ENCODE results near the gene DENND1B.

Gene DENND1B

GRCh38 chr1:197732187-197732586 lies 43.1 kb downstream of the DENND1B start:
- Histone ChIP-seq H3K9me3 (ENCODE audit: control insufficient read depth, insufficient read depth, low read depth, low read length) (no peaks in the 10 kb centered on the region), H3K36me3 (ENCODE audit: control insufficient read depth in 2 of 2, insufficient read depth in 1 of 2, low read length in 2 of 2) (no peaks in the 10 kb centered on the region), H3K4me1 (ENCODE audit: control insufficient read depth, insufficient read depth, low read length) (no peaks in the 10 kb centered on the region), H3K27ac (ENCODE audit: extremely low read depth, low read depth, low read length) (no peak overlapping the region), H3K4me3 (ENCODE audit: low read depth, low read length) (no peak overlapping the region)
- POLR2A ChIA-PET: no interaction called here
- CTCF ChIA-PET: interaction anchor here (0.6 kb wide), 2 partner anchors 26 to 566 kb away, joined by 3 to 4 read pairs; no protein-coding TSS in a partner anchor
- TF ChIP-seq ZNF221 (tag by site-specific recombination; IDR thresholded peaks at IDR 0.05; ENCODE audit: borderline replicate concordance): no peak
- no peak for TF ChIP-seq ZNF626 (tag by site-specific recombination; IDR thresholded peaks at IDR 0.05)
- no peak for TF ChIP-seq ZNF114 (tag by site-specific recombination; IDR thresholded peaks at IDR 0.05)
- TF ChIP-seq ZNF843 (tag by site-specific recombination; IDR thresholded peaks at IDR 0.05): no peak
- TF ChIP-seq ZNF560 (tag by site-specific recombination; IDR thresholded peaks at IDR 0.05; ENCODE audit: borderline replicate concordance): no peak
- TF ChIP-seq ZNF561 (tag by site-specific recombination; IDR thresholded peaks at IDR 0.05; ENCODE audit: borderline replicate concordance): no peak
- no peak for TF ChIP-seq ZNF26 (tag by site-specific recombination; IDR thresholded peaks at IDR 0.05)
- TF ChIP-seq, protein P1, sequence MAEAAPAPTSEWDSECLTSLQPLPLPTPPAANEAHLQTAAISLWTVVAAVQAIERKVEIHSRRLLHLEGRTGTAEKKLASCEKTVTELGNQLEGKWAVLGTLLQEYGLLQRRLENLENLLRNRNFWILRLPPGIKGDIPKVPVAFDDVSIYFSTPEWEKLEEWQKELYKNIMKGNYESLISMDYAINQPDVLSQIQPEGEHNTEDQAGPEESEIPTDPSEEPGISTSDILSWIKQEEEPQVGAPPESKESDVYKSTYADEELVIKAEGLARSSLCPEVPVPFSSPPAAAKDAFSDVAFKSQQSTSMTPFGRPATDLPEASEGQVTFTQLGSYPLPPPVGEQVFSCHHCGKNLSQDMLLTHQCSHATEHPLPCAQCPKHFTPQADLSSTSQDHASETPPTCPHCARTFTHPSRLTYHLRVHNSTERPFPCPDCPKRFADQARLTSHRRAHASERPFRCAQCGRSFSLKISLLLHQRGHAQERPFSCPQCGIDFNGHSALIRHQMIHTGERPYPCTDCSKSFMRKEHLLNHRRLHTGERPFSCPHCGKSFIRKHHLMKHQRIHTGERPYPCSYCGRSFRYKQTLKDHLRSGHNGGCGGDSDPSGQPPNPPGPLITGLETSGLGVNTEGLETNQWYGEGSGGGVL (tag by site-specific recombination; IDR thresholded peaks at IDR 0.05): no peak
- TF ChIP-seq ZXDB (tag by site-specific recombination; IDR thresholded peaks at IDR 0.05): no peak

GRCh38 chr1:197731449-197731848 lies 43.8 kb downstream of the DENND1B start:
- ChIA-PET CTCF (interaction anchor here (0.6 kb wide), 1 partner anchor 566 kb away, joined by 4 read pairs; no protein-coding TSS in a partner anchor), POLR2A (no interaction called here)
- Histone ChIP-seq H3K27ac (ENCODE audit: extremely low read depth, low read depth, low read length) (no peak overlapping the region), H3K36me3 (ENCODE audit: control insufficient read depth in 2 of 2, insufficient read depth in 1 of 2, low read length in 2 of 2) (no peaks in the 10 kb centered on the region), H3K4me1 (ENCODE audit: control insufficient read depth, insufficient read depth, low read length) (no peaks in the 10 kb centered on the region), H3K4me3 (ENCODE audit: low read depth, low read length) (no peak overlapping the region), H3K9me3 (ENCODE audit: control insufficient read depth, insufficient read depth, low read depth, low read length) (no peaks in the 10 kb centered on the region)
- TF ChIP-seq ZNF664 (tag by site-specific recombination; IDR thresholded peaks at IDR 0.05) (no peak), ZNF404 (tag by site-specific recombination; IDR thresholded peaks at IDR 0.05) (no peak), OSR2 (tag by site-specific recombination; IDR thresholded peaks at IDR 0.05) (no peak)

DNA sequence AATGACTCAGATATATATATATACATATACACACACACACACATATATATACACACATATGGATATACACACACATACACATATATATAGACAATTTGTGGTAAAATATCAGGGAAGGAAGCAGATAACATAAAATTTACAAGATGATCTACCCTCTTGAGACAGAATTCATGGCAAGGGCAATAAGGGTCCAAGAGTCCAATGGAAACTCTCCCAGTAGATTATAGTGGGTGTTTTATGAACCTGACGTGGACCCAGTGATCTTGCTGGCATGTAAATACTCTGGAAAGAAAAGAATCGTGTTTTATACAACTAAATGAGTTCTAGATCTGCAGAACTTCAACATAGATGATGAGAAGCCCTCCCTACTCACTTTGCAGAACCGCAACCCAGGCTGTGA lies 49.3 kb downstream of the DENND1B start:
- H3K4me1 ChIP-seq (ENCODE audit: control insufficient read depth, insufficient read depth, low read length): no peaks in the 10 kb centered on the region
- TF ChIP-seq ZNF768 (tag by site-specific recombination; IDR thresholded peaks at IDR 0.05): no peak
- no peak for TF ChIP-seq ZNF580 (tag by site-specific recombination; IDR thresholded peaks at IDR 0.05)
- no peak for TF ChIP-seq ZNF561 (tag by site-specific recombination; IDR thresholded peaks at IDR 0.05; ENCODE audit: borderline replicate concordance)
- TF ChIP-seq, protein P2, sequence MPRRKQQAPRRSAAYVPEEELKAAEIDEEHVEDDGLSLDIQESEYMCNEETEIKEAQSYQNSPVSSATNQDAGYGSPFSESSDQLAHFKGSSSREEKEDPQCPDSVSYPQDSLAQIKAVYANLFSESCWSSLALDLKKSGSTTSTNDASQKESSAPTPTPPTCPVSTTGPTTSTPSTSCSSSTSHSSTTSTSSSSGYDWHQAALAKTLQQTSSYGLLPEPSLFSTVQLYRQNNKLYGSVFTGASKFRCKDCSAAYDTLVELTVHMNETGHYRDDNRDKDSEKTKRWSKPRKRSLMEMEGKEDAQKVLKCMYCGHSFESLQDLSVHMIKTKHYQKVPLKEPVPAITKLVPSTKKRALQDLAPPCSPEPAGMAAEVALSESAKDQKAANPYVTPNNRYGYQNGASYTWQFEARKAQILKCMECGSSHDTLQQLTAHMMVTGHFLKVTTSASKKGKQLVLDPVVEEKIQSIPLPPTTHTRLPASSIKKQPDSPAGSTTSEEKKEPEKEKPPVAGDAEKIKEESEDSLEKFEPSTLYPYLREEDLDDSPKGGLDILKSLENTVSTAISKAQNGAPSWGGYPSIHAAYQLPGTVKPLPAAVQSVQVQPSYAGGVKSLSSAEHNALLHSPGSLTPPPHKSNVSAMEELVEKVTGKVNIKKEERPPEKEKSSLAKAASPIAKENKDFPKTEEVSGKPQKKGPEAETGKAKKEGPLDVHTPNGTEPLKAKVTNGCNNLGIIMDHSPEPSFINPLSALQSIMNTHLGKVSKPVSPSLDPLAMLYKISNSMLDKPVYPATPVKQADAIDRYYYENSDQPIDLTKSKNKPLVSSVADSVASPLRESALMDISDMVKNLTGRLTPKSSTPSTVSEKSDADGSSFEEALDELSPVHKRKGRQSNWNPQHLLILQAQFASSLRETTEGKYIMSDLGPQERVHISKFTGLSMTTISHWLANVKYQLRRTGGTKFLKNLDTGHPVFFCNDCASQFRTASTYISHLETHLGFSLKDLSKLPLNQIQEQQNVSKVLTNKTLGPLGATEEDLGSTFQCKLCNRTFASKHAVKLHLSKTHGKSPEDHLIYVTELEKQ (tag by site-specific recombination; IDR thresholded peaks at IDR 0.05; ENCODE audit: borderline replicate concordance): no peak
- no peak for TF ChIP-seq IKZF3 (tag by site-specific recombination; IDR thresholded peaks at IDR 0.05)
- no peak for TF ChIP-seq ZIC2 (tag by site-specific recombination; IDR thresholded peaks at IDR 0.05)
- TF ChIP-seq ZNF549 (tag by site-specific recombination; IDR thresholded peaks at IDR 0.05): no peak
- no peak for TF ChIP-seq ZNF324 (tag by site-specific recombination; IDR thresholded peaks at IDR 0.05)
- no peak for TF ChIP-seq ZNF26 (tag by site-specific recombination; IDR thresholded peaks at IDR 0.05)

More for the DNA sequence above, 49.3 kb downstream of the DENND1B start:
- Histone ChIP-seq H3K9me3 (ENCODE audit: control insufficient read depth, insufficient read depth, low read depth, low read length) (no peaks in the 10 kb centered on the region), H3K36me3 (ENCODE audit: control insufficient read depth in 2 of 2, insufficient read depth in 1 of 2, low read length in 2 of 2) (no peaks in the 10 kb centered on the region), H3K4me3 (ENCODE audit: low read depth, low read length) (no peak overlapping the region), H3K27ac (ENCODE audit: extremely low read depth, low read depth, low read length) (no peak overlapping the region)
- POLR2A ChIA-PET: no interaction called here
- CTCF ChIA-PET: no interaction called here
